Erythroblast (primary cell): ENCODE results near the gene FSIP1.

Source experiments
- GATA1 ChIP-seq: IDR thresholded peaks from 2 replicates; pipeline ENCODE4 v1.6.1; 2011; ENCODE audit warnings: low read depth, mild to moderate bottlenecking, control low read depth, low read length, moderate library complexity
- POLR2A ChIP-seq: IDR thresholded peaks from 2 replicates; pipeline ENCODE4 v1.6.1; 2011; ENCODE audit warnings: mild to moderate bottlenecking, low read length

DNA sequence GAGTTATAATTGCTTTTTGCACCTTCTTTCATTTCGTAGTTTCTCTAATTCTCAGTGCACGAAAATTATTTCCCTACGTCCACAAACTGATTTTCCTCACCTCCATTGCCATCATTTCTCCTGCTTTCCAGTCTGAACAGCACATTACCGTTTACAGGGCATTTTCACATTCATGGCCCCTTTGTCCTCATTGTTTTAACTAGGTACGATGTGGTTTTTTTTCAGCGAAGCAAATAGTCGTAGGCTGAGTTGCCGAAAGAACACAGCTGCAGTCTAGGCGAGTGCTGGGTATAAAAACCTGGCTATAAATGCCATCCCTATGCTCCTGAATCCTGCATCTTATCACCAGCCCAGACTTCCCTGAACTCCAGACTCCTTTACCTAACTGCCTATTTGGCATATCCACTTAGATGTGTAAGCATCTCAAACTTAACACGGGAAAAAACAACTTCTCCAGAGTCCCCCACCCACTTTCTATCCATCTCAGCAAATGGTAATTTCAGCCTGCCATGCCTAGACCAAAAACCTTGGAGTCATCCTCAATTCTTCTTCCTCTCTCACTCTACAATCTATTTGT lies 691 bp upstream of the FSIP1 start:
- TF ChIP-seq POLR2A (no peak), GATA1 (no peak)
